Natural killer cell (primary cell): ENCODE results near the gene KIAA0232. TPM values are rescaled to one million over a fixed set of nuclear protein-coding genes. Genes with fewer than 3 reads are reported as not detected.

ENCODE experiments used
- ATAC-seq, 3 donors: fragments of 150-1000 bp in 2 of 3; fragments of 200-7000 bp in 1 of 3; cut with Tn5 transposase; 1 replicate in 1 of 3; 2 replicates in 2 of 3; pipeline ENCODE4 v1.10.0; 2021; ENCODE audit warnings: mild to moderate bottlenecking in 2 of 3, moderate library complexity in 2 of 3
- DNase-seq, 2 donors: peaks; one replicate each; pipeline versions ENCODE4 v3.0.0 to v3.0.0-alpha.2; 2013 to 2021; ENCODE audit warnings: mixed read lengths in 1 of 2
- H3K27ac ChIP-seq: one replicate; pipeline ENCODE4 v1.5.1; 2013; ENCODE audit warnings: mild to moderate bottlenecking, low read length
- H3K27me3 ChIP-seq: one replicate; pipeline ENCODE4 v1.6.1; 2013; ENCODE audit warnings: low read length; ENCODE audit not compliant: control insufficient read depth, insufficient read depth
- H3K36me3 ChIP-seq: one replicate; pipeline ENCODE4 v1.6.1; 2013; ENCODE audit warnings: low read length; ENCODE audit not compliant: control insufficient read depth, insufficient read depth
- H3K4me1 ChIP-seq: one replicate; pipeline ENCODE4 v1.6.1; 2013; ENCODE audit warnings: low read length; ENCODE audit not compliant: control insufficient read depth, insufficient read depth
- H3K4me3 ChIP-seq: one replicate; pipeline ENCODE4 v1.5.1; 2013; ENCODE audit warnings: low read length
- H3K9me3 ChIP-seq: one replicate; pipeline ENCODE4 v1.6.1; 2013; ENCODE audit warnings: low read length; ENCODE audit not compliant: control insufficient read depth, insufficient read depth
- H3K27ac Mint-ChIP-seq, 2 donors: one replicate each; pipeline ENCODE4 v1.8.0; 2022; ENCODE audit warnings: mild to moderate bottlenecking in 2 of 2, mixed read lengths in 2 of 2, moderate library complexity in 1 of 2
- H3K27me3 Mint-ChIP-seq, 2 donors: one replicate each; pipeline ENCODE4 v1.8.0; 2022; ENCODE audit warnings: low read depth in 2 of 2, mixed read lengths in 2 of 2
- H3K36me3 Mint-ChIP-seq: one replicate; pipeline ENCODE4 v1.8.0; 2022; ENCODE audit warnings: mixed read lengths
- H3K4me1 Mint-ChIP-seq, 2 donors: one replicate each; pipeline ENCODE4 v1.8.0; 2022; ENCODE audit warnings: mixed read lengths in 2 of 2
- H3K4me3 Mint-ChIP-seq: one replicate; pipeline ENCODE4 v1.8.0; 2022; ENCODE audit warnings: mild to moderate bottlenecking, moderate library complexity, mixed read lengths
- H3K9me3 Mint-ChIP-seq, 2 donors: one replicate each; pipeline ENCODE4 v1.8.0; 2022; ENCODE audit warnings: mixed read lengths in 2 of 2
- CTCF ChIP-seq: fragments of 200-600 bp; IDR thresholded peaks from one replicate; pipeline ENCODE4 v1.8.0; 2022; ENCODE audit warnings: antibody characterized with exemption
- WGBS: methylation state at CpG from one replicate; pipeline ENCODE4 v1.1.7; 2013; ENCODE audit warnings: missing lambda C conversion rate; ENCODE audit not compliant: insufficient coverage; 5-methylcytosine and 5-hydroxymethylcytosine counted together
- intact Hi-C: fragments of 100-400 bp; cut with micrococcal nuclease; formaldehyde crosslinking; loops from one replicate; pipeline ENCODE4 v1.14.2; 2022
- total RNA-seq, 4 donors: library from RNA; stranded (reverse); fragments of 120-200 nt in 1 of 4; gene quantifications; one replicate each; pipeline versions ENCODE4 v1.2.3 to v1.2.4, GENCODE V29; 2013 to 2022

The KIAA0232 gene
- total RNA-seq, 3 donors from 2014 or later (not counting 1 experiment from before 2014, with no cell fraction given): 24.7 to 30.3 (median 28.6) TPM

DNA sequence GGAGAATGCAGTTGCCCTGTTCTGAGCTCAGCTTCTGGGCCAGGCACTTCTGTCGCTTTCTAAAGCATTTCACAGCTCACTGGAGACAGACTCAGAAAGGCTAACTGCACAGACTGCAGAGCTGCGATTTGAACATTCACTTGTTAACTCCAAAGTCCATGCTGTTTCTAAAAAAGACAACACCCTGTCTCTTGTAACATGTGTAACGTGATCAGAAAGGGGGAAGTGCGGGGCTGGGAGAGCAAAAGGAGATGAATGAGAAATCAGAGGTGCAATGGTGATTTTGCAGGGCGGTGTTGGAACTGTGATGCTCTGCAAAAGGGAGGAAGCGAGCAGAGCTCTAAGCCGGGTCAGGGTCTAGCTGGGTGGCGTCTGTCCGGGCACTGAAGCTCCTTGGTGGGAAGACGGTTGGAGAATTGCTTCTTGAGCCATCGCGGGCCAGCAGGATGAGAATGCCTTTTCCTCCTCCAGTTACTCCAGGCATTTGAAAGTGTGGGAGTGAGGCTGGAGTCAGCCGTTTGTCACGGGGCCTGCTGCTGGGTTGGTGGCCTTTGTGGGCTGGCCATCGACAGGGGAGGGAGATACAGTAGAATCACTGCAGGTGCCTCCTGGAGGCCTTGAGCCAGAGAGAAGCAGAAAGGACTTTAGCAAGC is 147.4 kb downstream of the KIAA0232 start:
- TF ChIP-seq CTCF: no peak
- Mint-ChIP-seq H3K27ac (no peak overlapping the region), H3K36me3 (no peaks in the 10 kb centered on the region), H3K9me3 (no peaks in the 10 kb centered on the region), H3K4me1 (peaks cover 65 to 81% of the 10 kb centered on the region in 2 donors), H3K4me3 (no peak overlapping the region), H3K27me3 (no peaks in the 10 kb centered on the region)
- no peak overlapping the region for H3K4me3 ChIP-seq
- DNase-seq: no peak
- H3K4me1 ChIP-seq: peaks cover 49% of the 10 kb centered on the region
- H3K9me3 ChIP-seq: no peaks in the 10 kb centered on the region
- H3K27ac ChIP-seq: no peak overlapping the region
- no peaks in the 10 kb centered on the region for H3K27me3 ChIP-seq
- WGBS: 87% methylated on average over 15 of the region's 15 CpGs
- intact Hi-C loops: no loop called here
- peaks cover 3% of the 10 kb centered on the region for H3K36me3 ChIP-seq
- no peak for ATAC-seq

DNA sequence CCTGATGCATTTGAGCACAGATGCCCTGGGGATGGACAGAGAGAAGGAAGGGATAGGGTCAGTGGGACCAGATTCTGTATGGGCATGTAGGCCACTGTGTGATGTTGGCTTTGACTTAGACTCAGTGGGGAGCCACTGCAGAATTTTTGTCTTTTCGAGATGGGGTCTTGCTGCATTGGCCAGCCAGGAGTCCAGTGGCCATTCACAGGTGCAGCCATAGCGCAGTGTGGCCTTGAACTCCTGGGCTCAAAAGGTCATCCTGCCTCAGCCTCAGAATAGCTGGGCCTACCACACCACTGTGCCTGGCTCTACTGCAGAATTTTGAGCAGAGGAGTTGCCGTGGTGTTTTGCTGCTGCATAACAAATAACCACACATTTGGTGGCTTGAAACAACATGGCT is 149.9 kb downstream of the KIAA0232 start:
- Mint-ChIP-seq H3K4me3 (no peak overlapping the region), H3K4me1 (peaks cover 59 to 74% of the 10 kb centered on the region in 2 donors), H3K36me3 (no peaks in the 10 kb centered on the region), H3K9me3 (no peaks in the 10 kb centered on the region), H3K27ac (no peak overlapping the region), H3K27me3 (no peaks in the 10 kb centered on the region)
- Histone ChIP-seq H3K4me3 (no peak overlapping the region), H3K4me1 (peaks cover 26% of the 10 kb centered on the region), H3K36me3 (peaks cover 3% of the 10 kb centered on the region), H3K27me3 (no peaks in the 10 kb centered on the region), H3K9me3 (no peaks in the 10 kb centered on the region), H3K27ac (no peak overlapping the region)
- DNase-seq (no peak), ATAC-seq (no peak)
- intact Hi-C loops: no loop called here
- WGBS: 98% methylated on average over 3 of the region's 3 CpGs
- TF ChIP-seq CTCF: no peak

GRCh38 chr4:6932918-6933317 is 150.4 kb downstream of the KIAA0232 start:
- Mint-ChIP-seq H3K9me3 (no peaks in the 10 kb centered on the region), H3K27me3 (no peaks in the 10 kb centered on the region), H3K4me1 (peaks cover 56 to 74% of the 10 kb centered on the region in 2 donors), H3K36me3 (no peaks in the 10 kb centered on the region), H3K27ac (no peak overlapping the region), H3K4me3 (no peak overlapping the region)
- intact Hi-C loops: no loop called here
- no peaks in the 10 kb centered on the region for H3K27me3 ChIP-seq
- TF ChIP-seq CTCF: no peak
- peaks cover 28% of the 10 kb centered on the region for H3K4me1 ChIP-seq
- DNase-seq (no peak), ATAC-seq (no peak)
- no peak overlapping the region for H3K27ac ChIP-seq
- no peaks in the 10 kb centered on the region for H3K9me3 ChIP-seq
- H3K36me3 ChIP-seq: peaks cover 3% of the 10 kb centered on the region
- no peak overlapping the region for H3K4me3 ChIP-seq
- 97% methylated on average over 3 of the region's 3 CpGs for WGBS

Other genes with a start within 250 kb of the KIAA0232 start
- 10 to 100 TPM; 34.5 to 47.8 (median 39.0) TPM for gene MAN2B2, start 207.5 kb upstream of the KIAA0232 start, total RNA-seq
- 100 to 1,000 TPM; 105 to 146 (median 146) TPM for gene MRFAP1, start 142.0 kb upstream of the KIAA0232 start, total RNA-seq
- 1 to 10 TPM; 2.4 to 4.3 (median 2.7) TPM for gene S100P, start 88.8 kb upstream of the KIAA0232 start, total RNA-seq
- gene MRFAP1L1, start 72.9 kb upstream of the KIAA0232 start, total RNA-seq: 10 to 100 TPM; 38.4 to 60.9 (median 40.8) TPM
- gene BLOC1S4, start 66.6 kb upstream of the KIAA0232 start, total RNA-seq: 10 to 100 TPM; 18.9 to 20.1 (median 20.0) TPM
- 10 to 100 TPM; 36.0 to 54.7 (median 53.2) TPM for gene TBC1D14, start 127.1 kb downstream of the KIAA0232 start, total RNA-seq